Panc1 (cell line): ENCODE measurements around the gene FAM163B. TPM values are rescaled to one million over a fixed set of nuclear protein-coding genes. Genes with fewer than 3 reads are reported as not detected.

Experiments
- ATAC-seq: fragments of 200-7000 bp; cut with Tn5 transposase; 2 replicates; pipeline ENCODE4 v1.9.1; 2020; ENCODE audit warnings: mild to moderate bottlenecking, moderate library complexity
- BruUV-seq: library from RNA; stranded (reverse); fragments of 400-500 nt; replicated peaks from 2 replicates; lab custom pipeline; 2021; lab: Mats Ljungman, UMichigan
- CTCF ChIA-PET: fragments of 300-600 bp; sonication (Branson Sonifier 250); formaldehyde crosslinking; loops from one replicate; lab custom pipeline; 2022; ENCODE audit warnings: antibody characterized with exemption; lab: Charles Lee
- POLR2A ChIA-PET: fragments of 300-600 bp; sonication (Branson Sonifier 250); formaldehyde crosslinking; loops from one replicate; lab custom pipeline; 2022; ENCODE audit warnings: antibody characterized with exemption; lab: Charles Lee
- DNase-seq: peaks from one replicate; pipeline ENCODE4 v3.0.0-alpha.2; 2010; ENCODE audit warnings: low read depth, low spot score
- H3K27ac ChIP-seq: 2 replicates; pipeline ENCODE4 v1.5.1; 2011; ENCODE audit warnings: mild to moderate bottlenecking, low read length, inconsistent platforms
- H3K27me3 ChIP-seq: fragments of 200-500 bp; sonication (Bioruptor generic); 2 replicates; pipeline ENCODE4 v1.6.0; 2014; ENCODE audit warnings: low read length, inconsistent platforms; ENCODE audit not compliant: control insufficient read depth, insufficient read depth
- H3K36me3 ChIP-seq: fragments of 200-500 bp; sonication (Bioruptor generic); 2 replicates; pipeline ENCODE4 v1.5.1; 2014; ENCODE audit warnings: inconsistent platforms, mild to moderate bottlenecking, low read length, moderate library complexity; ENCODE audit not compliant: control insufficient read depth, insufficient read depth
- H3K4me1 ChIP-seq: 2 replicates; pipeline ENCODE4 v1.5.1; 2011; ENCODE audit warnings: inconsistent platforms, mild to moderate bottlenecking, low read length, moderate library complexity; ENCODE audit not compliant: control insufficient read depth, insufficient read depth
- H3K4me3 ChIP-seq, 2 experiments: 2 replicates each; pipeline ENCODE4 v1.5.1; 2011 to 2012; ENCODE audit warnings: low read depth in 2 of 2, low read length in 2 of 2, mild to moderate bottlenecking in 2 of 2, inconsistent platforms in 1 of 2, moderate library complexity in 1 of 2
- H3K9me3 ChIP-seq: fragments of 200-500 bp; sonication (Bioruptor generic); 2 replicates; pipeline ENCODE4 v1.5.1; 2014; ENCODE audit warnings: low read depth, mild to moderate bottlenecking, inconsistent platforms, low read length, moderate library complexity; ENCODE audit not compliant: control insufficient read depth, insufficient read depth
- CTCF ChIP-seq: fragments of 450-650 bp; IDR thresholded peaks from 2 replicates; pipeline ENCODE4 v1.5.1; 2017; ENCODE audit warnings: mild to moderate bottlenecking
- POLR2AphosphoS5 ChIP-seq: IDR thresholded peaks from 2 replicates; pipeline ENCODE4 v1.6.1; 2012; ENCODE audit warnings: mild to moderate bottlenecking, low read depth, low read length, moderate library complexity
- SIN3A ChIP-seq: IDR thresholded peaks from 2 replicates; pipeline ENCODE4 v1.6.1; 2012; ENCODE audit warnings: low read depth, mild to moderate bottlenecking, low read length, moderate library complexity, borderline replicate concordance; ENCODE audit not compliant: insufficient read depth
- TCF7L2 ChIP-seq: IDR thresholded peaks from 2 replicates; pipeline ENCODE4 v1.6.1; 2011; ENCODE audit warnings: mild to moderate bottlenecking, low read depth, low read length, inconsistent platforms
- in situ Hi-C: cut with HindIII; loops from 2 replicates; pipeline ENCODE4 v1.10.0; 2016; ENCODE audit warnings: low sequenced_read_pairs, low pct_unique_long_range_greater_than_20kb
- intact Hi-C: fragments of 100-400 bp; cut with micrococcal nuclease; formaldehyde crosslinking; loops from one replicate; pipeline ENCODE4 v1.10.0; 2022; ENCODE audit not compliant: unreplicated experiment
- total RNA-seq: library from RNA; stranded (reverse); gene quantifications from one replicate; pipeline ENCODE4 v1.2.1, GENCODE V29; 2021; ENCODE audit not compliant: unreplicated experiment
- TF ChIP-seq, protein P1 (sequence below), 2 experiments: IDR thresholded peaks; 2 replicates each; pipeline ENCODE4 v1.6.1; 2011 to 2012; ENCODE audit warnings: low read depth in 2 of 2, control low read depth in 1 of 2, low read length in 1 of 2, mild to moderate bottlenecking in 1 of 2, moderate library complexity in 1 of 2; ENCODE audit not compliant: insufficient read depth in 1 of 2

FAM163B gene
- total RNA-seq, 1 experiment from 2014 or later, result not detected

- TF ChIP-seq, protein P1, sequence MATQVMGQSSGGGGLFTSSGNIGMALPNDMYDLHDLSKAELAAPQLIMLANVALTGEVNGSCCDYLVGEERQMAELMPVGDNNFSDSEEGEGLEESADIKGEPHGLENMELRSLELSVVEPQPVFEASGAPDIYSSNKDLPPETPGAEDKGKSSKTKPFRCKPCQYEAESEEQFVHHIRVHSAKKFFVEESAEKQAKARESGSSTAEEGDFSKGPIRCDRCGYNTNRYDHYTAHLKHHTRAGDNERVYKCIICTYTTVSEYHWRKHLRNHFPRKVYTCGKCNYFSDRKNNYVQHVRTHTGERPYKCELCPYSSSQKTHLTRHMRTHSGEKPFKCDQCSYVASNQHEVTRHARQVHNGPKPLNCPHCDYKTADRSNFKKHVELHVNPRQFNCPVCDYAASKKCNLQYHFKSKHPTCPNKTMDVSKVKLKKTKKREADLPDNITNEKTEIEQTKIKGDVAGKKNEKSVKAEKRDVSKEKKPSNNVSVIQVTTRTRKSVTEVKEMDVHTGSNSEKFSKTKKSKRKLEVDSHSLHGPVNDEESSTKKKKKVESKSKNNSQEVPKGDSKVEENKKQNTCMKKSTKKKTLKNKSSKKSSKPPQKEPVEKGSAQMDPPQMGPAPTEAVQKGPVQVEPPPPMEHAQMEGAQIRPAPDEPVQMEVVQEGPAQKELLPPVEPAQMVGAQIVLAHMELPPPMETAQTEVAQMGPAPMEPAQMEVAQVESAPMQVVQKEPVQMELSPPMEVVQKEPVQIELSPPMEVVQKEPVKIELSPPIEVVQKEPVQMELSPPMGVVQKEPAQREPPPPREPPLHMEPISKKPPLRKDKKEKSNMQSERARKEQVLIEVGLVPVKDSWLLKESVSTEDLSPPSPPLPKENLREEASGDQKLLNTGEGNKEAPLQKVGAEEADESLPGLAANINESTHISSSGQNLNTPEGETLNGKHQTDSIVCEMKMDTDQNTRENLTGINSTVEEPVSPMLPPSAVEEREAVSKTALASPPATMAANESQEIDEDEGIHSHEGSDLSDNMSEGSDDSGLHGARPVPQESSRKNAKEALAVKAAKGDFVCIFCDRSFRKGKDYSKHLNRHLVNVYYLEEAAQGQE (IDR thresholded peaks at IDR 0.05; ENCODE audit: insufficient read depth in 1 of 2, low read depth in 2 of 2, low read length in 1 of 2), result no peak
- TF ChIP-seq SIN3A (no peak), POLR2AphosphoS5 (no peak)
Measured at GRCh38 chr9:133571896-133572595, 37.1 kb downstream of the FAM163B start.

DNA sequence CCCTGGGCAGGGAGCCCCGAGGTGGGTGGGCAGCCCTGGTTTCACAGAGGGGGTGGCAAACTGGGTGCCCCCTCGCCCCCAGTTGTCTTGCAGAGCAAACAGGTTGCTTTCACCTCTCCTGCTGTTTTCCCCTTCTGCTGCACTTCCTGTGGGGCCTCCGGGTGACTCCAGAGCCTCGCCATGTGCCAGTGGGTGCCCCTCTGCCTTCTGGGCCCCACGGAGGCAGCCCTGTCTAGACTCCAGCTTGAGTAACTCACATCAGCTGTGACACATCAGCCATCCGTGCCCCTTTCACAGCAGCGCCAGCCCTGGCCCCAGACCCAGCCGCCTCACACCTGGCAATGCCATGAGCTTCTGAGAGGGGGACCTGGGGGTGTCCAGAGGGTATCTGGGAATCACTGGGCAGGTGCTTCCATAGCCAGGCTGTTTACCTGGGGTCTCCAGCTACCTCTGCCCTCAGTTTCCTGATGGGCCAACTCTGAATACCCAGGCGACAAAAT, 37.7 kb downstream of the FAM163B start:
- Histone ChIP-seq H3K27ac (no peak overlapping the region), H3K9me3 (no peaks in the 10 kb centered on the region), H3K27me3 (no peaks in the 10 kb centered on the region), H3K4me3 (no peak overlapping the region), H3K4me1 (no peaks in the 10 kb centered on the region), H3K36me3 (no peaks in the 10 kb centered on the region)
- in situ Hi-C loops, result no loop called here
- no peak for ATAC-seq
- no TSS peak for BruUV-seq
- intact Hi-C loops, result no loop called here
- ChIA-PET CTCF (no interaction called here), POLR2A (no interaction called here)
- TF ChIP-seq, protein P1 (IDR thresholded peaks at IDR 0.05; ENCODE audit: insufficient read depth in 1 of 2, low read depth in 2 of 2, low read length in 1 of 2), result no peak
- no peak for TF ChIP-seq POLR2AphosphoS5
- TF ChIP-seq SIN3A, result no peak
- TF ChIP-seq CTCF, result no peak
- no peak for TF ChIP-seq TCF7L2
- DNase-seq, result no peak

More at GRCh38 chr9:133571896-133572595, 37.1 kb downstream of the FAM163B start:
- CTCF ChIA-PET, result no interaction called here
- BruUV-seq, result no TSS peak
- ATAC-seq, result no peak
- Histone ChIP-seq H3K4me3 (no peak overlapping the region), H3K27me3 (no peaks in the 10 kb centered on the region), H3K36me3 (no peaks in the 10 kb centered on the region), H3K4me1 (no peaks in the 10 kb centered on the region), H3K9me3 (no peaks in the 10 kb centered on the region), H3K27ac (no peak overlapping the region)
- POLR2A ChIA-PET, result no interaction called here
- intact Hi-C loops (no loop called here), in situ Hi-C loops (no loop called here)
- DNase-seq, result no peak
